Adrenal gland (tissue), 5 donors: ENCODE data around the gene PASD1.

ENCODE experiments used
- POLR2A ChIP-seq, 2 donors: fragments of 450-650 bp; IDR thresholded peaks; one replicate each; pipeline ENCODE4 v1.6.1; 2017; ENCODE audit warnings: antibody characterized with exemption in 2 of 2, mild to moderate bottlenecking in 2 of 2, moderate library complexity in 1 of 2
- TF ChIP-seq, protein P1 (sequence below), 6 experiments: fragments of 450-650 bp in 4 of 6; fragments of 200-600 bp in 2 of 6; sonication (generic) in 1 of 6; IDR thresholded peaks; 1 replicate in 5 of 6; 2 replicates in 1 of 6; pipeline versions ENCODE4 v1.5.1 to v1.8.0; 2016 to 2021; ENCODE audit warnings: antibody characterized with exemption in 6 of 6, mild to moderate bottlenecking in 2 of 6, moderate library complexity in 1 of 6
- donor health status: DM: no; HTN: no; CAD: no.

DNA sequence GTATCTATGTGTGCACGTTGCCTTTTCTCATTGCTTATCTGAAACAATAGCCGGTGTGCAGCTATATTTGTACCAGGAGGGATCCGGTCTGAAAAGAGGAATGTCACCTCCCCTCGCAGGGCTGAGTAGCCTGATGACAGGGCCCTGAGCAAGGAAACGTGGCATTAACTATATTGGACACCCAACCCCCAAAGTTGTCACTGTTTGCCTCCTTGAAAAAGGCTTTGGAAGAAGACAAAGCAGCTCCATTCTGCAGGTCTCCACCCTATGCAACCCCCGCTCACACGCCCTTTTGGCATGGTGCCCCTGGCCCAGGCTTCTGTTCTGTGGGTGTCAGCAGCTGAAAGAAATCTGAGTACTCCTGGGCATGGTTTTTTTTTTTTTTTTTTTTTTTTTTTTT lies 140.0 kb downstream of the PASD1 start:
- TF ChIP-seq, protein P1, sequence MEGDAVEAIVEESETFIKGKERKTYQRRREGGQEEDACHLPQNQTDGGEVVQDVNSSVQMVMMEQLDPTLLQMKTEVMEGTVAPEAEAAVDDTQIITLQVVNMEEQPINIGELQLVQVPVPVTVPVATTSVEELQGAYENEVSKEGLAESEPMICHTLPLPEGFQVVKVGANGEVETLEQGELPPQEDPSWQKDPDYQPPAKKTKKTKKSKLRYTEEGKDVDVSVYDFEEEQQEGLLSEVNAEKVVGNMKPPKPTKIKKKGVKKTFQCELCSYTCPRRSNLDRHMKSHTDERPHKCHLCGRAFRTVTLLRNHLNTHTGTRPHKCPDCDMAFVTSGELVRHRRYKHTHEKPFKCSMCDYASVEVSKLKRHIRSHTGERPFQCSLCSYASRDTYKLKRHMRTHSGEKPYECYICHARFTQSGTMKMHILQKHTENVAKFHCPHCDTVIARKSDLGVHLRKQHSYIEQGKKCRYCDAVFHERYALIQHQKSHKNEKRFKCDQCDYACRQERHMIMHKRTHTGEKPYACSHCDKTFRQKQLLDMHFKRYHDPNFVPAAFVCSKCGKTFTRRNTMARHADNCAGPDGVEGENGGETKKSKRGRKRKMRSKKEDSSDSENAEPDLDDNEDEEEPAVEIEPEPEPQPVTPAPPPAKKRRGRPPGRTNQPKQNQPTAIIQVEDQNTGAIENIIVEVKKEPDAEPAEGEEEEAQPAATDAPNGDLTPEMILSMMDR (IDR thresholded peaks at IDR 0.05) = no peak
- no peak for TF ChIP-seq POLR2A (IDR thresholded peaks at IDR 0.05)
